ENCODE data around the gene CCDC106.

CCDC106 gene

DNA sequence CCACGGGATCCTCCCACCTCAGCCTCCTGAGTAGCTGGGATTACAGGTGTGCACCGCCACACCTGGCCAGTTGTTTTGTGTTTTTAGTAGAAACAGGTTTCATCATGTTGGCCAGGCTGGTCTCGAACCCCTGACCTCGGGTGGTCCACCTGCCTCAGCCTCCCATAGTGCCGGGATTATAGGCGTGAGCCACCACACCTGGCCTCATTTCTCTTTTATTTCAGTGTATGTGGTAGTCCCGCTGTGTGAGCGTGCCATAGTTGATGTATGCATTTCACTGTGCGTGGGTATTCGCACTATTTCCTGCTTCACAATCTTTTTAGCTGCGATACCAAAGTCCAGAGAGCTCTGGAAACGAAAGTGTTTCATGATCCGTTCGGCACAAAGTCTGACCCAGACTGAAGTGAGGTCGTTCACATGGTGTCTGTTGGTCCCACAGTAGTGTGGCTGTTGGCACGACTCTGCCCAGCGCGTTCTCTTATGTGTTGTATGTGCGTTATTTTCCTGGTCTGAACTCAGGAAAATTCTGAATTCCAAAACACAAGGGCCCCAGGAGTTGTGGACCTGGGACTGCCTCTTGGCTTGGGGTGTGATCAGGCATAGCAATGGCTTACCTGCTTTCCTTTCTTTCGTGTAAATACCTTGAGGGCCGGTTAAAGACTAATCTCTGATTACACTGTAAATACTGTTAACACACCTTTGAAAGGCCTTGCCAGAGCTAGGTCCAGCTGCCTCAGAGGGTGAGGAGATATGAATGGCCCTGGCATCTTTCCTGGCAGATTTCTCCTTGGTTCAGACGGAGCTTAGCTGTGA, 35.6 kb downstream of the CCDC106 start:
- no peak for DNase-seq (ENCODE audit: low spot score)

DNA sequence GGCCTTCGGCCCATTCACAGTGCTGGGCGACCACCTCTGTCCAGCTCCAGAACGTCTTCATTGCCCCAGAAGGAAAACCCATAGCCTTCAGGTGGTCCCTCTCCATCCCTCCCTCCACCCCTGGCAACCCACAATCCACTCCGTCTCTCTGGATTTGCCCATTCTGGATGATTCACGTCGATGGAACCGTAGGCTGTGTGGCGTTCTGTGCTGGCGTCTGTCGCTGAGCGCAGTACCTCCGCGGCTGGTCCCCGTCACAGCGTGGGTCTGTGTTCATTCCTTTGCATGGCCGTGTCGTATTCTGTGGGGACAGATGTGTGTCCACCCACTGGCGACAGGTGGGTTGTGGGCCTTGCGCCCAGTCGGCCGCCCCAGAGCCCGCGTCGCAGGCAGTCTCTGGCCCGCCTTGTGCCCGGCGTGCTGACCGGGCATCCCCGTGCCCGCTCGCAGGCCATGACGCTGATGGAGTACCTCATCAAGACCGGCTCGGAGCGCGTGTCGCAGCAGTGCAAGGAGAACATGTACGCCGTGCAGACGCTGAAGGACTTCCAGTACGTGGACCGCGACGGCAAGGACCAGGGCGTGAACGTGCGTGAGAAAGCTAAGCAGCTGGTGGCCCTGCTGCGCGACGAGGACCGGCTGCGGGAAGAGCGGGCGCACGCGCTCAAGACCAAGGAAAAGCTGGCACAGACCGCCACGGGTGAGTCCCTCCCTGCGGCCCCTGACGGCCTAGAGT, 37.1 kb downstream of the CCDC106 start:
- no peak for DNase-seq (ENCODE audit: low spot score)

DNA sequence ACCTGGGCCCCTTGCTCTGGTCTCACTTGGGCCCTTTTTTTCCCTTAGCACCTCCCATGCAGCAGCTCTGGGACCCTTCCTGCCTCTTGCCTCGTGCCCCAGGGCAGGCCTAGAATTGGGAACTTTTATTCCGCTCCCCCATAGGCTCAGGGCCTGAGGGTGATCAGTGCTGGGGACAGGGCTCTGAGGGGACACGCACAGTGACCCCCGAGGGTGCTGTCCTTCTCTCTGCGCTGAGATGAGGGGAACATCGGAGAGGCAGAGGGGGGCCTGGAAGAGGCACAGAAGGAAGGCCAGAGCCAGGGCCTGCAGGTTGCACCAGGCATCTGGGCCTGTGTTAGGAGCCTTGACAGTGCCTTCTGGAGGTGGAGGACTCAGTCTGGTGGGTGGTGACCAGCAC, 37.8 kb downstream of the CCDC106 start:
- no peak for DNase-seq (ENCODE audit: low spot score)

DNA sequence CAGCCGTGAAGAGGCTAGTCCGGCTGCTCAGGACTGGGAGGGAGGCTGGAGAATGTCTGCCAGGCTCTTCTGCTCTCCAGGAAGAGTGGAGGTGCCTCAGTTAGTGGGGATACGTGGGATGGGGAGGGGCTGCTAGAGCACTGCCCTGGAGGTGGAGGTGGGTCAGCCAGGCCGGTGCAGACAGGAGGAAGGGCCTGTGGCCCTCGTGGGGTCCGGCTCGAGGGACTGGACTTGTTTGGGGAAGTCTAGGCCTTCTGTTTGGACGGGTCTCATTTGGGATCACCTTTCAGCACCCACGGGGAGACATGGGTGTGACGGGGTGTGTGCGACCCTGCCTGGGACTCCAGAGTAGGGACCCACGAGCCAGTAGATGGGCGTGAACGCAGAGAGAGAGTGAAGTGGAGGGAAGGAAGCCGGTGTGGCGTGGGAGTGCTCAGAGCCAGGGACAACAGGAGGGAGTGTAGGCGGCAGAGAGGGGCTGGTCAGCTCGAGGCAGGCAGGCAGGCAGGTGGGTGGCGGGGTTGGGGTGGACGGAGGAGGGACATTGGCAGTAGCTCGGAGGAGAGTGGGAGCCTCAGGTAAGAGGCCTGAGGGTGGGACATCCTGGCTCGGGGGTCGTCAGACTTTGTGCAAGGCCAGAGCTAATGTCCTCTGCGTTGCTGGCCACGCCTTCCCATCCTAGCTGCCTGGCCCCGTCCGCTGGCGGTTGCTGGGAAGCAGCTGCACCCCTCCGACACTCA, 38.5 kb downstream of the CCDC106 start:
- DNase-seq (ENCODE audit: low spot score): no peak

DNA sequence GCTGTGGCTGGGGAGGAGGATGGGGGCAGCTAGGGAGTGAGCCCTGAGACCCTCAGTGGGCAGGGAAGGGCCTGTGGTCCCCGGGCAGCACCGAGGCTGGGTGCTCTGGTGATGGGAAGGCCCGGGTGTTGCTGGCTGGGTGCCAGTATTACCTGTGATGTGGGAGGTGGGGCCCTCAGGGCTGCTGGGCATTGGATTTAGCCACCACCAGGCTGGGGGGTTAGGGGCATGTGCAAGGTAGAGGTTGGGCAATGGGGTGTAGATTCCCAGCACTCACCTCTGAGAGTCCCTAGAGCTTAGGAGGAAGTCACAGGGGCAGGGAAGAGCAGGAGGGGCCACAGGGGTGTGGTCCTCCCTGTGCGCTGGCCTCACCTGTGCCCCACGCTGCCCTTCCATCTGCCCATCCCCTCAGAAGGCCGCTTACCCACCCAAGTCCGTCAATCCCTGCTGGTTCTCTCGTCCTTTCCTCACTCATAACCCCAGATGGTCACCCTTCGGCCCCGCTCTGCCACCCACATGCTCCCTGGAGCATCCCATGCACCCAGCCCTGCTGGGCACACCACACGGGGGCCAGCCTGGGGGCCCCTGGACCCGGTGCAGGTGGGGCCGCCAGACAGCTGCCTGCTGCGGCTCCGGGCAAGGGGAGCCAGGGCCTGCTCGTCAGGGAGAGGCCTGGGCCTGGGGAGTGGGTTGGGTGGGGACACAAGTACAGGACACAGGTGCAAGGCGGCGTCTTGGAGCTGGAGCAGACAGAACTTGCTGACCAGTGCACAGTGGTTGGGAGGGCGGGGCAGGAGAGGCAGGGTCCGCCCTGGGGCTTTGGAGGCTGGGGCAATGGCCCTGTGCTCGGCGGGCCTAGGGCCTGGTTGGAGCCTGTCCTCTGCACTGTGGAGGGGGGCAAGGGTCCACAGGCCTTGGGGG, 39.5 kb downstream of the CCDC106 start:
- DNase-seq (ENCODE audit: low spot score): no peak

DNA sequence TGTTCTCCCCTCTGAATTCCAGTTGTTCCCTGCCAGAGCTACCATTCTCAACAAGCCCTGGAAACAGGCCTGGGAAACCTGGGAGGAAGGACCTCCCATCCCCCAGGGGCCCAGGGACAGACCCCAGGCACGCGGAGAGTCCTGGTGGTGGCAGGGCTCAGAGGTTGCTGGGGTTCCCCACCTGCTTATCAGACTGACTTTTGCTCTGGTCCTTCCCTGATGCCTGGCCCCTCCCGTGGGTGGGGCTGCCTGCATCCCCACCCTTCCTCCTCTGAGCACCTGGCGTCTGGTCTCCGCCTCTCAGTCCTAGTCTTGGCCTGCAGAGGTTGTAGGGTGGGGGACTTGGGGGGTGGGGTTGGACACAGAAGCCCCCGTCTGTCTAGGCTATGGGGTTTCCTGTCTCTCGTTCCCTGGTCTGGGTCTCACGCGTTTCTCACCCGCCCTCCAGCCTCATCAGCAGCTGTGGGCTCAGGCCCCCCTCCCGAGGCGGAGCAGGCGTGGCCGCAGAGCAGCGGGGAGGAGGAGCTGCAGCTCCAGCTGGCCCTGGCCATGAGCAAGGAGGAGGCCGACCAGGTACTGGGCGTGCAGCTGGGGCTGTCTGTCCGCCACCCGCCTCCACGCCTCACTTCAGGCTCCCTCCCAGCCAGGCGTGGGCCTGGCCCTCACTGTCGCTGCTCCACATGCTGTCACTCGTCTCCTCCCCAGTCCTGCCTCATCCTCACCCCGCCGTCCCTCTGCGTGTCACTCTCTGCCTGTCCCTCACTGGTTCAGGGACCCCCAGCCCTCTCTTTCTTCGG, 40.6 kb downstream of the CCDC106 start:
- DNase-seq (ENCODE audit: low spot score): no peak

DNA sequence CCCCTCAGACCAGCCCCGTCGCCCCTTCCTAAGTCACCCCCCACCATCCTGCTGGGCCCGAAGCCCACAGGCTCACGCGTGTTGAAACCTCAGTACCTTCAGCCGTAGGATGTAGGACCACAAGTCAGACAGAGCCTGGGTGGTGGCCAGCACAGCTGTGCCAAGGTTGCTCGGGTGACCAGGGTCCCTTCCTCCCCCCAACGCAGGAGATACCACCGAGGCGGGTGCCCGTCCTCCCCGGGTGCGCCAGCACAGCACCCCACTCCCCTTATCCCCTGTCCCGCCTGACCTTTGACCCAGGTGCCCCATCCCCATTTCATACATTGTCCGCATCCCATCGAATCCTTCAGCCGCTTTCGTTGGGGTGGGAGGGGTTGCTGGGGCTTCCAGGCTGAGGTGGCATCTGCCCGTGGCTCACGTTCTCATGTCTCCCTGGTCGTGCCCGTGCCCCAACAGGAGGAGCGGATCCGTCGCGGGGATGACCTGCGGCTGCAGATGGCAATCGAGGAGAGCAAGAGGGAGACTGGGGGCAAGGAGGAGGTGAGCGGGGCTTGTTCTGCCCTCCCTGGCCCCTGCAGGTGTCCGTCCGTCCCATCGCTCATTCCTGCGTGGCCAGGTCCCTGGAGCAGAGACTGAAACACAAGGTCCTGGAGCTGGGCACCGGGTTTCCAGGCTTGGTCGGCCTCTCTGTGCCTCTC, 41.5 kb downstream of the CCDC106 start:
- no peak for DNase-seq (ENCODE audit: low spot score)

DNA sequence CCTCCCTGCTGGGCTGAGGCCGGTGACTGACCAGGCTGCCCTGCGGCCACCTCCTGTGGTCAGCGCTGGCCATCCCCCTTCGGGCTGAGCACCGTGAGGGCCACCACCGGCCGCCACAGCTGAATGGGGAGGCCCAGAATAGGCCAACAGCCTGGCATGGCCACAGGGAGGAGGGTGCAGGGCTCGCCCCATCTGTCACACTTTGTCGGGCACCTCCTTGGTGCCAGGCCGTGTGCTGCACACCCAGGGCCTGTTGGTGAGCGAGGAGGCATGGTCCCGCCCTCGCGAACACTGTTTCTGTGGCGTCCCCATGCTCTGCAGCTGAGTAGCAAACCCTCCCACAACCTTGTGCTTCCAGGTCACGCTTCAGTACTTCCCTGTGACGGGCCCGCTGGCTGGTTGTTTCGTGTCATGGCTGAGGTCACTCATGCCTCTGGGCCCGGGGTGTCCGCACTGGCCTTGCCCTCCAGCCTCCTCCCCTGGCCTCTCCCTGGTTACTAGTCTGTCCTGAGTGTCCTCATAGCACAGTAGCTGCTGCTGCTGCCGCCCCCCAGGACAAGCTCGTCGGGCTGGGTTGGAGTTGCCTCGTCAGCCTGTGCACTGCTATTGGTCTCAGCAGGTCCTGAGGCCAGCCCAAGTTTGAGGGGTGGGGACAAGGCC, 42.2 kb downstream of the CCDC106 start:
- DNase-seq (ENCODE audit: low spot score): no peak

DNA sequence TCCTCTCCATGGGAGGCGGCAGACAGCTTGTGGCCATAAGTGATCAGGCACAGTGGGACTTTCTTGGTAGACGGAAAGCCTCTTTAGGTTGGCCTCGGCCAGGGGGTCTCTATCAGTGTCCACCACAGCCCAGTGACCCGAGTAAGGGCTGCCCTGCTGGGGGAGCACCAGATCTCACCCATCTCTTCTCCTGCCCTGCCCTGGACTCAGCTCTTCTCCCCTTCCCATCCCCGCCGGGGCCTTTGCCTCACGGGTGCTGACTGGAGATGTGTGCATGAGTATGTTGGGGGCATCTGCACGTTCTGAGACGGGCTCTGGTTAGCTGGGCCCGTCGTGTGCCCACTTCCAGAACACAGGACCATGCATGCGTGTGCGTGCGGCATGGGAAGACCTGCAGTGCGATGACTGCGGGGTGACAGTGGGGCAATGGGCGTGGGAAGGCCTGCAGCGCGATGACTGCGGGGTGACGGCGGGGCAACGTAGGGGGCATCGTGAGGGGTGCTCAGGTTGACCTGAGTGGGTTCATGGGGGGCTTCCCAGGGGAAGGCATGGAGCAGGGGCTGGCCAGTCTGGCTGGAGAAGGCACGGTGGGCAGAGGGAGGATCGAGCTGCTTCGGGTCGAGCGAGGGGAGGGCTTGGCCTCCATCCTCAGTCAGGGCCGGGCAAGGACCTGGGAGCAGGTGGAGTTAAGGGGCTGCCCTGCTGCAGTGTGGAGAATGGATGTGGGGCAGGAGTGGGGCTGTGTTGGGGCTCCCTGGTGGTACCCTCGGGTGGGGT, 42.9 kb downstream of the CCDC106 start:
- DNase-seq (ENCODE audit: low spot score): no peak

DNA sequence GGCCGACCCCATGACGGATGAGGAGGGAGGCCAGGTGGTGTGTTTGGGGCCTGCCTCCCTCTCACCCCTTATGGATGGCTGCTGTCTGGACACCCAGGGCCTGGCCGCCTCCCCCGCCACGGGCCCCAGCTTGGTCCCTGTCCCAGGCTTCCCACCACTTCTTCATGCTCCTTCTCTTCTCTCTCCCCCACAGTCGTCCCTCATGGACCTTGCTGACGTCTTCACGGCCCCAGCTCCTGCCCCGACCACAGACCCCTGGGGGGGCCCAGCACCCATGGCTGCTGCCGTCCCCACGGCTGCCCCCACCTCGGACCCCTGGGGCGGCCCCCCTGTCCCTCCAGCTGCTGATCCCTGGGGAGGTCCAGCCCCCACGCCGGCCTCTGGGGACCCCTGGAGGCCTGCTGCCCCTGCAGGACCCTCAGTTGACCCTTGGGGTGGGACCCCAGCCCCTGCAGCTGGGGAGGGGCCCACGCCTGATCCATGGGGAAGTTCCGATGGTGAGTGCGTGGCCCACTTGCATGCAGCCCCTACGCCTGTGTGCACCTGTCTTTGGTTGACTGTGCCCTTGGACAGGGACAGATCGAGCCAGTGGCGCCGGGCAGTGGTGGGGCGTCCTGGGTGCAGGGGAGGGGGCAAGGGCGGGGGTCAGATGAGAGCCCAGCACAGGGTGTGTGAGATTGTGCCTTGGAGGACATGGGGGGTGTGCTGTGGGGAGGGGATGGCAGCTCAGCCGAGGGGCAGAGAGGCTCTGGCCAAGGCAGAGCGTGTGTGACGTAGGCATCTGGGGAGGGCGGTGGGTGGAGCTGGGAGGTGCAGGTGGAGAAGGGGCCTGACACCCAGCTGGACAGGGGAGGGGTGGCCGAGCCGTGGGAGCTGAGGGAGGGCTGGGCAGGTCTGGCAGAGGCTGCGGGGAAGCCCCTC, 43.8 kb downstream of the CCDC106 start:
- DNase-seq (ENCODE audit: low spot score): no peak

DNA sequence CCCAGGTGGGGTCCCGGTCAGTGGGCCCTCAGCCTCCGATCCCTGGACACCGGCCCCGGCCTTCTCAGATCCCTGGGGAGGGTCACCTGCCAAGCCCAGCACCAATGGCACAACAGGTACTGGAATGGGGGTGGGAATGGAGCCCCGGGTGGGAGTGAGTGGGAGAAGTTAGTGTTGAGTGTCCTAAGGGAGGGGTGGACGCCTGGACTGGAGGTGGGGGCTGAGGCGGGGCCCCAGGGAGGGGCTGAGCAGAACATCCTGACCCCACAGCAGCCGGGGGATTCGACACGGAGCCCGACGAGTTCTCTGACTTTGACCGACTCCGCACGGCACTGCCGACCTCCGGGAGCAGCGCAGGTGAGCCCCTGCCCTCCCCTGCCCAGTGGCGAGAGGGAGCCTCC, 44.7 kb downstream of the CCDC106 start:
- no peak for DNase-seq (ENCODE audit: low spot score)

DNA sequence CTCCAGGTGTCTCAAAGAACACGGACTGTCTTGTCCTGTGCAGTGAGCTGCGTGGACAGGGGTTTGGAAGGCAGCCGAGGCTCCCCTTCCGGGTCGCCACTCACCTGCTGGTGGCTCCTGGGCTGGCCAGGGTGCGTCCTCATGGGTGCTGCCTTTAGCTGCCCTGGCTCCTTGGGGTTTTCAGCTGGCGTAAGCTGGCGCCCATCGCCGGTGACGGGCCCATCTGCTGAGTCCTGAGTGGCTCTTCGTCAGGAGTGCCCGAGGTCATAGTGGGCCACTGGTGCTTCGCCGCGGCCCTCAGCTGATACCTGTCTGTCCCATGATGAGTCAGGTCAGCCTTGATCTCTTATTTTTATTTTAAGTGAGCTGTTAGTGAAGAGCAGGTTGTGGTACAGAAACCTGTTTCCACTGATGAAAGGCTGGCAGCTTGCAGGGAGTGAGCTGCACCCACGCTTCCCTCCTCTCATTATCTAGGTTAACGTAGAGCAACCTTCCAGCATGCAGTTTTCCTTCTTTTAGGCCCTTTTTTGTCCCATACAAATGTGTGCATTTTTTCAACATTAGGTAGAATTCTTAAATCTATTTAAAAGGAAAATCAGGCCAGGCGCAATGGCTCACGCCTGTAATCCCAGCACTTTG, 45.4 kb downstream of the CCDC106 start:
- no peak for DNase-seq (ENCODE audit: low spot score)

DNA sequence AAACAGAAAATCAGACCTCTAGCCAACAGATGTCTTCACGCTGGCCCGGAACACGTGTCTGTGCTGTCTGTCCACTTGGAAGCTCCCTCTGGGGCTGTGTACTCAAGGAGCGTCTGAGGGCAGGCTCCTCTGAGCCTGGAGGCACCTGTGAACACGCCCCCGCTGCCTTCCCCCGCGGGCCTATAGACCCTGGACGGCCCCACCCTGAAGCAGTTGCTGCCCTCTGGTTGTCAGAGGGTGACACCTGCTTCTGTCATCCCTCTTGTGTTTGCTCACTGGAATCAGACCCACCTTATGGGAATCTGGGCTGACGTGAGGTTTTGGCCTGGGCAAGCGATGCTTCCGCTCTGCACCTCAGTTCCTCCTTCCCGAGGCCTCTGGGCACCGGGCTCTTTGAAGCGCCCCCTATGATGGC, 46.2 kb downstream of the CCDC106 start:
- DNase-seq (ENCODE audit: low spot score): no peak

DNA sequence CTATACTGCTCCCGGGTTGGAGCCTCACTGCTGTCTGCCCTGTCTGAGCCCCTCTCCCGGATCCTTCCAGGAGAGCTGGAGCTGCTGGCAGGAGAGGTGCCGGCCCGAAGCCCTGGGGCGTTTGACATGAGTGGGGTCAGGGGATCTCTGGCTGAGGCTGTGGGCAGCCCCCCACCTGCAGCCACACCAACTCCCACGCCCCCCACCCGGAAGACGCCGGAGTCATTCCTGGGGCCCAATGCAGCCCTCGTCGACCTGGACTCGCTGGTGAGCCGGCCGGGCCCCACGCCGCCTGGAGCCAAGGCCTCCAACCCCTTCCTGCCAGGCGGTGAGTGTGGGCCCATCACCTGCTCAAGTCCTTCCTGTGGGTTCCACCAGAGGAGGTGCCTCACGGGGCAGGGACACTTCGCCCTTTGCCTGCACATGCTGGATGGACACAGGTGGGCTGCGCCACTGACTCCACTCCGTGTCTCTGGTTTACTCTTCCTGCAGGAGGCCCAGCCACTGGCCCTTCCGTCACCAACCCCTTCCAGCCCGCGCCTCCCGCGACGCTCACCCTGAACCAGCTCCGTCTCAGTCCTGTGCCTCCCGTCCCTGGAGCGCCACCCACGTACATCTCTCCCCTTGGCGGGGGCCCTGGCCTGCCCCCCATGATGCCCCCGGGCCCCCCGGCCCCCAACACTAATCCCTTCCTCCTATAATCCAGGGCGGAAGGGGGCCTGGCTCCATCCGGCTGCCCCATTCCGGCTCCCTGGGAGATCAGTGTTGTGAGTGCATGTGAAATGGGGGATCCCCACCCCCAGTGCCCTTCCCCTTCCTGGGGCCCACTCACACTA, 46.9 kb downstream of the CCDC106 start:
- DNase-seq (ENCODE audit: low spot score): no peak

DNA sequence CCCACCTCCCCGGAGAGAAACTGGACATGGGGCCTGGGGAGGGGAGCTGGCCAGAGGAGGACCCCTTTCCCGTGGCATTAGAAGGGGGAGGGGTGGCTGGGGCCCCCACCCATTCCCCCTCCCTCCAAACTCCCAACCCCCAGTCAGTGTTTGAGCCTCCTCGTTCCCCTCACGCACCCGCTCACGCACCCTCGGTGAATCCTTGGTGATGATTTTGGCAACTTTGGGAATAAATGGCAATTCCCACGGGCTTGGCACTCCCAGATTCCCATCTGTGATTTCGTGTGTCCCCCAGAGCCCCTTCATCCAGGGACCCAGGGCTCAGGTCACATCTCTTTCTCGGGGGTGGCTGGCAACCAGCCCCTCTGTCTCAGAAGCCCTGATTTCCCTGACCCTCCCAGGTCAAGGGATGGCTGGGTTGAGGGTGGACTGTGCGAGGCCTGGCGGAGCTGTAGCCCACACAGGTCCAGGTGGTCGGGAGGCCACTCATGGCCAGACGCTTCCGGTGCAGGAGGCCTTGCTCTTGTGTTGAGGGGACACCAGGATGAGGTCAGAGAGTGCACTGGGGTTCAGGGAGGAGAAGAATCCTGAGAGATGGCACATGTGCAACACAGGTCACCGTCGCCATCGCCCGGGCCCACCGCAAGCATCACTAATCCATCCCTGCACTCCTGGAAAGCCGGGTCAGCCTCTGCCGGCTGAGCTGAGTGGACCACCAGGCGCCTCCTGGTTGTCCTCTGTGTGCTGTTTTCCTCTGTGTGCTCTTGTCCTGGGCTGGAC, 47.7 kb downstream of the CCDC106 start:
- no peak for DNase-seq (ENCODE audit: low spot score)

Data from CD4-positive, alpha-beta T cell treated with Interleukin-15 for 4 hours (primary cell).